ENCODE measurements around the gene APC. TPM values are rescaled to one million over a fixed set of nuclear protein-coding genes. Genes with fewer than 3 reads are reported as not detected.

Gene APC
- total RNA-seq, 1 experiment from 2014 or later, result 33.7 TPM

- intact Hi-C loops (cut with micrococcal nuclease; ENCODE audit: unreplicated experiment), result no loop called here
- Histone ChIP-seq H3K27ac (ENCODE audit: low read length) (no peak overlapping the region), H3K9me3 (ENCODE audit: control insufficient read depth, insufficient read depth, low read depth, low read length) (no peaks in the 10 kb centered on the region), H3K4me3 (ENCODE audit: low read depth in 2 of 2, low read length in 2 of 2) (no peak overlapping the region), H3K4me1 (ENCODE audit: control insufficient read depth, insufficient read depth, low read length) (peaks cover 10% of the 10 kb centered on the region), H3K27me3 (ENCODE audit: control insufficient read depth, insufficient read depth, low read length) (no peaks in the 10 kb centered on the region), H3K36me3 (ENCODE audit: control insufficient read depth, insufficient read depth, low read length) (peaks cover 7% of the 10 kb centered on the region)
- BruUV-seq (replicated peaks), result no TSS peak
- POLR2A ChIA-PET, result no interaction called here
- ATAC-seq (no peak), DNase-seq (ENCODE audit: low read depth, low spot score) (no peak)
- TF ChIP-seq CTCF (IDR thresholded peaks at IDR 0.05), result no peak
- CTCF ChIA-PET, result no interaction called here
- in situ Hi-C loops (cut with HindIII; ENCODE audit: low pct_unique_long_range_greater_than_20kb, low sequenced_read_pairs), result no loop called here
Observed at GRCh38 chr5:112878760-112879159, 141.1 kb downstream of the APC start.

GRCh38 chr5:112880219-112880964 lies 142.7 kb downstream of the APC start:
- TF ChIP-seq POLR2AphosphoS5 (IDR thresholded peaks at IDR 0.05; ENCODE audit: low read depth, low read length), result no peak
- TF ChIP-seq SIN3A (IDR thresholded peaks at IDR 0.05; ENCODE audit: borderline replicate concordance, insufficient read depth, low read depth, low read length), result no peak
- no peak for TF ChIP-seq REST (IDR thresholded peaks at IDR 0.05; ENCODE audit: insufficient read depth in 1 of 2, low read depth in 2 of 2, low read length in 1 of 2)
- no peak for TF ChIP-seq CTCF (IDR thresholded peaks at IDR 0.05)
- no peak for TF ChIP-seq TCF7L2 (IDR thresholded peaks at IDR 0.05; ENCODE audit: low read depth, low read length)
- Histone ChIP-seq H3K9me3 (ENCODE audit: control insufficient read depth, insufficient read depth, low read depth, low read length) (no peaks in the 10 kb centered on the region), H3K36me3 (ENCODE audit: control insufficient read depth, insufficient read depth, low read length) (peaks cover 7% of the 10 kb centered on the region), H3K4me1 (ENCODE audit: control insufficient read depth, insufficient read depth, low read length) (peaks cover 10% of the 10 kb centered on the region), H3K27ac (ENCODE audit: low read length) (no peak overlapping the region), H3K4me3 (ENCODE audit: low read depth in 2 of 2, low read length in 2 of 2) (no peak overlapping the region), H3K27me3 (ENCODE audit: control insufficient read depth, insufficient read depth, low read length) (no peaks in the 10 kb centered on the region)
- no peak for ATAC-seq
- intact Hi-C loops (cut with micrococcal nuclease; ENCODE audit: unreplicated experiment) (no loop called here), in situ Hi-C loops (cut with HindIII; ENCODE audit: low pct_unique_long_range_greater_than_20kb, low sequenced_read_pairs) (no loop called here)
- DNase-seq (ENCODE audit: low read depth, low spot score), result no peak
- ChIA-PET CTCF (no interaction called here), POLR2A (no interaction called here)
- BruUV-seq (replicated peaks), result no TSS peak
